NB4 (cell line): ENCODE data around the gene MS4A8.

Source experiments
- CTCF ChIP-seq: IDR thresholded peaks from one replicate; pipeline ENCODE4 v1.5.1; 2012; ENCODE audit warnings: low read depth, low read length
- MAX ChIP-seq: IDR thresholded peaks from 2 replicates; pipeline ENCODE4 v1.6.1; 2011; ENCODE audit warnings: low read depth, low read length
- MYC ChIP-seq: IDR thresholded peaks from 2 replicates; pipeline ENCODE4 v1.6.1; 2011; ENCODE audit warnings: low read depth, low read length

GRCh38 chr11:60765355-60765754 is 65.9 kb downstream of the MS4A8 start:
- no peak for TF ChIP-seq CTCF
- TF ChIP-seq MYC, result no peak
- no peak for TF ChIP-seq MAX
